K562 (cell line): ENCODE results near the gene RRAD. TPM values are rescaled to one million over a fixed set of nuclear protein-coding genes. Genes with fewer than 3 reads are reported as not detected.

ENCODE experiments used
- CEBPZ ChIP-seq: fragments of 150-350 bp; IDR thresholded peaks from 2 replicates; pipeline ENCODE4 v1.6.1; 2014; ENCODE audit warnings: low read depth, mild to moderate bottlenecking, low read length, borderline replicate concordance
- CHD7 ChIP-seq: fragments of 200-600 bp; sonication (generic); IDR thresholded peaks from one replicate; pipeline ENCODE4 v1.6.1; 2012; ENCODE audit warnings: mild to moderate bottlenecking, low read depth, low read length, inconsistent platforms
- HCFC1 ChIP-seq: IDR thresholded peaks from 2 replicates; pipeline ENCODE4 v1.6.1; 2012; ENCODE audit warnings: low read depth, low read length, improper control_type of control experiment
- HSF4 ChIP-seq: fragments of 250-450 bp; sonication (Bioruptor Pico); IDR thresholded peaks from 2 replicates; pipeline ENCODE4 v2.1.2; 2022; ENCODE audit warnings: mild to moderate bottlenecking, moderate library complexity, borderline replicate concordance
- RBM15 ChIP-seq: fragments of 200-400 bp; formaldehyde crosslinking; IDR thresholded peaks from 2 replicates; pipeline ENCODE4 v1.6.1; 2018; ENCODE audit warnings: mild to moderate bottlenecking, low read length, moderate library complexity; ENCODE audit not compliant: insufficient read depth
- RUNX1 ChIP-seq: sonication (generic); IDR thresholded peaks from 2 replicates; pipeline ENCODE4 v1.6.1; 2016; ENCODE audit warnings: antibody characterized with exemption, low read depth
- SIRT6 ChIP-seq: IDR thresholded peaks from one replicate; pipeline ENCODE4 v1.6.1; 2012; ENCODE audit warnings: low read depth, mild to moderate bottlenecking, control low read depth, inconsistent platforms, low read length, moderate library complexity
- TCF7 ChIP-seq: sonication (generic); IDR thresholded peaks from 2 replicates; pipeline ENCODE4 v1.6.1; 2016; ENCODE audit warnings: antibody characterized with exemption, borderline replicate concordance
- ZNF140 ChIP-seq: fragments of 250-450 bp; sonication (Bioruptor Pico); IDR thresholded peaks from 2 replicates; pipeline ENCODE4 v1.8.0; 2021; ENCODE audit warnings: moderate library complexity, mild to moderate bottlenecking, inconsistent platforms
- ZNF408 ChIP-seq: fragments of 250-450 bp; sonication (Bioruptor Pico); IDR thresholded peaks from 2 replicates; pipeline ENCODE4 v1.4.0; 2020; ENCODE audit warnings: low read depth, mild to moderate bottlenecking, moderate library complexity
- polyA plus RNA-seq, 8 experiments: library from polyadenylated mRNA; depleted of rRNA in 4 of 8; stranded (reverse) in 5 of 8; unstranded in 3 of 8; fragments of >200 nt; fragmentation: Nextera tagmentation in 2 of 8; fragmentation: Illumina TruSeq in 1 of 8; extraction: Ambion mirVana in 2 of 8; extraction: Trizol in 1 of 8; gene quantifications; 2 replicates each; pipeline versions ENCODE4 v1.2.1 to v1.2.3, GENCODE V29; 2011 to 2014; ENCODE audit warnings: inconsistent platforms in 1 of 8, missing spikeins in 1 of 8
- total RNA-seq, 7 experiments: library from RNA; depleted of rRNA in 6 of 7; stranded (reverse); fragments of >200 nt in 6 of 7; fragmentation: Illumina TruSeq in 2 of 7; extraction: Trizol in 2 of 7; gene quantifications; 2 replicates each; pipeline versions ENCODE4 v1.2.1 to v1.2.3, GENCODE V29; 2011 to 2021; ENCODE audit warnings: low replicate concordance in 1 of 7
- TF ChIP-seq, protein P1 (sequence below): sonication (generic); formaldehyde crosslinking; IDR thresholded peaks from 2 replicates; pipeline ENCODE4 v1.8.0; 2022; ENCODE audit warnings: mild to moderate bottlenecking, low read depth, missing genetic modification reagents

Gene RRAD
- total and polyA plus RNA-seq, 9 of the 15 experiments (the other 6 are each of a cell fraction or from before 2014, with no cell fraction given): 0.09 to 0.20 (median 0.13) TPM; not detected in 5

DNA sequence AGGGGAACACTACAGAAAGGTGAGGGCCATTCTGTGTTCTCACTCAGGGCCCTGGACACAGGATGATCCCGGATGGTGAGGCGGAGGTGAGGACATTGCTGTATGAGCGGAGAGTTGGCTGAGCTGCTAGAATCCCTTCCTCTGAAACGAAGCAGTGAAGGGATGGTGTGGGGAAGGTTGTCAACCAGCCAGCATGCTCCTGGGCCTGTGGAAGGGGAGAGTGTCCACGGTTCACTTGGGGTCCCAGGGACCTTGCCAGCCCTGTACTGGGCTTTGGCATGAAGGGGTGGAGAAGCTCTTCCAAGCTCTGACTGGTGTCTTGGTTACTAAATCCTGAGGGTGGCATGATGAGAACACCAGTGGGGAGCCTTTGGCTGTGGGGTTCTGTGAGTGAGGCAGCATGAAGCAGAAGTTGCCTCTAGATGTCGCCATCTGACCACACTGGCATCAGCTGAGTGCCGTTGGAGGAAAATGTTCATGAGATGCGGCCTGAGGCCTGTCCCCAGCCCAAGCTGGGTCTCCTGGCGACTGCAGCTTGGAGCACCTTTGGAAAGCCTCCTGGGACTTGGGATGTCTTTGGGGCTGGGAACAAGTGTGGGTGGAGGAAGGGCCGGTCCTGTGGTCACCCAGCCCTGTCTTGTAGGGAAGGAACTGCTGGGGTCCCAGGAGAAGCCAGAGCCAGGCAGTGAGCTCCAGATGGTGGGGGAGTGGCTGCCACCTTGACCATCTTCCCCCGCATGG lies 30.2 kb downstream of the RRAD start (continued):
- TF ChIP-seq CHD7 (no peak), SIRT6 (no peak), HSF4 (CRISPR knock-in tag) (no peak), CEBPZ (no peak), ZNF408 (CRISPR knock-in tag) (no peak), HCFC1 (0 out of 2 replicates have a peak, but pooled peaks have one; percentile 16), ZNF140 (CRISPR knock-in tag) (no peak), TCF7 (peak; percentile 52; the same call in 1 of the 2 replicates), RBM15 (no peak), RUNX1 (0 out of 2 replicates have a peak, but pooled peaks have one; percentile 9)
- TF ChIP-seq, protein P1, sequence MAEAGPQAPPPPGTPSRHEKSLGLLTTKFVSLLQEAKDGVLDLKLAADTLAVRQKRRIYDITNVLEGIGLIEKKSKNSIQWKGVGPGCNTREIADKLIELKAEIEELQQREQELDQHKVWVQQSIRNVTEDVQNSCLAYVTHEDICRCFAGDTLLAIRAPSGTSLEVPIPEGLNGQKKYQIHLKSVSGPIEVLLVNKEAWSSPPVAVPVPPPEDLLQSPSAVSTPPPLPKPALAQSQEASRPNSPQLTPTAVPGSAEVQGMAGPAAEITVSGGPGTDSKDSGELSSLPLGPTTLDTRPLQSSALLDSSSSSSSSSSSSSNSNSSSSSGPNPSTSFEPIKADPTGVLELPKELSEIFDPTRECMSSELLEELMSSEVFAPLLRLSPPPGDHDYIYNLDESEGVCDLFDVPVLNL (CRISPR knock-in tag): no peak
